H1 (cell line): ENCODE measurements around the gene SPDYE5. TPM values are rescaled to one million over a fixed set of nuclear protein-coding genes. Genes with fewer than 3 reads are reported as not detected.
A peak's percentile ranks its signal among the peaks of the same experiment; 100 is the strongest.
"Not testable (repeated sequence)": the region's sequence is repeated elsewhere in the genome, so short reads cannot be mapped to it uniquely, and the experiment has no call there.

Source experiments
- CTCF ChIA-PET: fragments of 300-600 bp; sonication (Branson Sonifier 250); formaldehyde crosslinking; loops from one replicate; lab custom pipeline; 2021; ENCODE audit not compliant: partially characterized antibody; lab: Charles Lee
- POLR2A ChIA-PET: fragments of 300-600 bp; sonication (Branson Sonifier 250); formaldehyde crosslinking; loops from one replicate; lab custom pipeline; 2021; ENCODE audit warnings: inconsistent platforms; ENCODE audit not compliant: partially characterized antibody; lab: Charles Lee
- DNase-seq, 2 experiments: peaks; one replicate each; pipeline versions ENCODE4 v3.0.0 to v3.0.0-alpha.2; 2010 to 2022; ENCODE audit warnings: low spot score in 2 of 2, low read depth in 1 of 2, mixed read lengths in 1 of 2
- FAIRE-seq: peaks from 2 replicates; lab custom pipeline; 2011; peaks lifted over from hg19 to GRCh38; lab: Jason Lieb, UNC
- H2AFZ ChIP-seq: 2 replicates; pipeline ENCODE4 v1.8.1; 2012; ENCODE audit warnings: low read length, inconsistent platforms
- H2AK5ac ChIP-seq: 2 replicates; pipeline ENCODE4 v1.6.1; 2013; ENCODE audit warnings: low read depth, low read length
- H2BK120ac ChIP-seq: replicated peaks from 2 replicates; pipeline ENCODE3; 2013; ENCODE audit warnings: low read depth, low read length, inconsistent platforms
- H2BK12ac ChIP-seq: 2 replicates; pipeline ENCODE4 v1.6.1; 2013; ENCODE audit warnings: low read depth, low read length
- H2BK15ac ChIP-seq: 2 replicates; pipeline ENCODE4 v1.6.1; 2013; ENCODE audit warnings: low read length
- H2BK20ac ChIP-seq: 2 replicates; pipeline ENCODE4 v1.6.1; 2013; ENCODE audit warnings: low read length
- H2BK5ac ChIP-seq: 2 replicates; pipeline ENCODE4 v1.6.1; 2013; ENCODE audit warnings: low read depth, low read length
- H3K14ac ChIP-seq: 2 replicates; pipeline ENCODE4 v1.6.1; 2013; ENCODE audit warnings: inconsistent platforms; ENCODE audit not compliant: insufficient read length
- H3K18ac ChIP-seq: 2 replicates; pipeline ENCODE4 v1.6.1; 2013; ENCODE audit warnings: low read length; ENCODE audit errors: extremely low read depth
- H3K23ac ChIP-seq: 2 replicates; pipeline ENCODE4 v1.6.1; 2013; ENCODE audit warnings: inconsistent platforms; ENCODE audit not compliant: insufficient read length
- H3K23me2 ChIP-seq: 2 replicates; pipeline ENCODE4 v1.6.1; 2013; ENCODE audit warnings: low read depth, low read length
- H3K27ac ChIP-seq: 2 replicates; pipeline ENCODE4 v1.6.1; 2011; ENCODE audit warnings: low read depth, low read length, inconsistent platforms
- H3K27me3 ChIP-seq, 4 experiments: replicated peaks in 1 of 4; 1 replicate in 1 of 4; 2 replicates in 3 of 4; pipeline versions ENCODE4 v1.6.1 to v1.8.1; 2011 to 2013; ENCODE audit warnings: low read length in 3 of 4, mild to moderate bottlenecking in 3 of 4, inconsistent platforms in 2 of 4, mixed read lengths in 2 of 4, moderate library complexity in 1 of 4; ENCODE audit not compliant: control insufficient read depth in 3 of 4, insufficient read depth in 3 of 4; ENCODE audit errors: extremely low read depth in 1 of 4
- H3K36me3 ChIP-seq, 4 experiments: 2 replicates each; pipeline versions ENCODE4 v1.6.1 to v1.8.1; 2011 to 2013; ENCODE audit warnings: mild to moderate bottlenecking in 4 of 4, low read length in 3 of 4, moderate library complexity in 2 of 4, control low read depth in 1 of 4, inconsistent platforms in 1 of 4; ENCODE audit not compliant: insufficient read depth in 4 of 4, control insufficient read depth in 2 of 4
- H3K4ac ChIP-seq: replicated peaks from 2 replicates; pipeline ENCODE3; 2013; ENCODE audit warnings: low read length, low read depth, mixed read lengths, inconsistent platforms; ENCODE audit not compliant: insufficient read length
- H3K4me1 ChIP-seq, 4 experiments: replicated peaks in 1 of 4; 1 replicate in 1 of 4; 2 replicates in 3 of 4; pipeline versions ENCODE4 v1.6.1 to v1.8.1; 2011 to 2013; ENCODE audit warnings: low read length in 3 of 4, inconsistent platforms in 2 of 4, mixed read lengths in 1 of 4; ENCODE audit not compliant: insufficient read depth in 4 of 4, control insufficient read depth in 3 of 4
- H3K4me2 ChIP-seq, 2 experiments: 2 replicates each; pipeline versions ENCODE4 v1.6.1 to v1.8.1; 2011 to 2013; ENCODE audit warnings: low read depth in 2 of 2, low read length in 2 of 2, control low read depth in 1 of 2, inconsistent platforms in 1 of 2, mild to moderate bottlenecking in 1 of 2; ENCODE audit not compliant: insufficient read depth in 1 of 2
- H3K4me3 ChIP-seq, 4 experiments: fragments of 200-600, 300-600 bp in 1 of 4; sonication (generic), shearing (Covaris generic), sonication (Bioruptor Twin) in 1 of 4; 2 replicates each; pipeline versions ENCODE4 v1.5.1 to v1.8.1; 2011 to 2016; ENCODE audit warnings: low read length in 4 of 4, low read depth in 3 of 4, control low read depth in 2 of 4, inconsistent platforms in 2 of 4, mild to moderate bottlenecking in 2 of 4, mixed read lengths in 1 of 4, moderate library complexity in 1 of 4; ENCODE audit not compliant: insufficient read depth in 2 of 4; ENCODE audit errors: extremely low read depth in 1 of 4
- H3K56ac ChIP-seq: replicated peaks from 2 replicates; pipeline ENCODE3; 2013; ENCODE audit warnings: low read depth, mild to moderate bottlenecking, mixed read lengths, low read length, inconsistent platforms; ENCODE audit not compliant: insufficient read length
- H3K79me1 ChIP-seq: 2 replicates; pipeline ENCODE4 v1.6.1; 2013; ENCODE audit warnings: low read depth, low read length, control low read depth
- H3K79me2 ChIP-seq, 2 experiments: 2 replicates each; pipeline versions ENCODE4 v1.6.1 to v1.8.1; 2012 to 2013; ENCODE audit warnings: low read length in 2 of 2, mild to moderate bottlenecking in 2 of 2, inconsistent platforms in 1 of 2; ENCODE audit not compliant: insufficient read depth in 2 of 2, control insufficient read depth in 1 of 2
- H3K9ac ChIP-seq, 4 experiments: replicated peaks in 1 of 4; 1 replicate in 1 of 4; 2 replicates in 3 of 4; pipeline versions ENCODE4 v1.6.1 to v1.8.1; 2011 to 2013; ENCODE audit warnings: low read depth in 3 of 4, low read length in 3 of 4, control low read depth in 2 of 4, mild to moderate bottlenecking in 2 of 4, moderate library complexity in 2 of 4, inconsistent platforms in 1 of 4; ENCODE audit errors: extremely low read depth in 1 of 4
- H3K9me3 ChIP-seq, 2 experiments: 2 replicates each; pipeline versions ENCODE4 v1.6.1 to v1.8.1; 2012 to 2013; ENCODE audit warnings: mild to moderate bottlenecking in 2 of 2, moderate library complexity in 2 of 2, control low read depth in 1 of 2, inconsistent platforms in 1 of 2, low read depth in 1 of 2, low read length in 1 of 2, mixed read lengths in 1 of 2; ENCODE audit not compliant: insufficient read depth in 2 of 2
- H4K20me1 ChIP-seq, 2 experiments: replicated peaks in 1 of 2; 2 replicates each; pipeline versions ENCODE3 to v1.8.1; 2011 to 2013; ENCODE audit warnings: inconsistent platforms in 2 of 2, low read length in 2 of 2, mild to moderate bottlenecking in 1 of 2; ENCODE audit not compliant: insufficient read depth in 2 of 2, control insufficient read depth in 1 of 2
- H4K5ac ChIP-seq: 2 replicates; pipeline ENCODE4 v1.6.1; 2013; ENCODE audit warnings: low read length, low read depth, mixed read lengths, inconsistent platforms; ENCODE audit not compliant: insufficient read length
- H4K8ac ChIP-seq: 2 replicates; pipeline ENCODE4 v1.8.0; 2013; ENCODE audit warnings: mild to moderate bottlenecking, moderate library complexity, low read length, inconsistent platforms; ENCODE audit not compliant: insufficient read depth; ENCODE audit errors: extremely low read depth
- H4K91ac ChIP-seq: replicated peaks from 2 replicates; pipeline ENCODE3; 2013; ENCODE audit warnings: low read length, mixed read lengths, inconsistent platforms; ENCODE audit not compliant: insufficient read length
- CREB1 ChIP-seq: IDR thresholded peaks from 2 replicates; pipeline ENCODE4 v1.6.1; 2012; ENCODE audit warnings: inconsistent platforms
- POLR2AphosphoS5 ChIP-seq: IDR thresholded peaks from 2 replicates; pipeline ENCODE4 v1.6.1; 2011; ENCODE audit warnings: low read depth, low read length
- SIN3A ChIP-seq, 2 experiments: IDR thresholded peaks in 1 of 2; conservative IDR thresholded peaks in 1 of 2; 2 replicates each; pipeline ENCODE4 v1.6.1; 2011 to 2012; ENCODE audit warnings: low read length in 2 of 2, improper control_type of control experiment in 1 of 2, low read depth in 1 of 2, mild to moderate bottlenecking in 1 of 2
- TAF1 ChIP-seq: IDR thresholded peaks from 2 replicates; pipeline ENCODE4 v1.6.1; 2011; ENCODE audit warnings: mild to moderate bottlenecking, low read depth, low read length
- TBP ChIP-seq: IDR thresholded peaks from 2 replicates; pipeline ENCODE4 v1.6.1; 2011; ENCODE audit warnings: low read depth, low read length, improper control_type of control experiment
- WGBS, 2 experiments: shearing (Covaris generic) in 1 of 2; methylation state at CpG; one replicate each; pipeline versions ENCODE4 v1.1.6 to v1.1.7; 2013 to 2015; ENCODE audit warnings: low lambda C conversion rate in 2 of 2, mixed read lengths in 2 of 2, inconsistent platforms in 1 of 2, low coverage in 1 of 2, missing lambda C conversion rate in 1 of 2; ENCODE audit not compliant: insufficient replicate concordance in 2 of 2, insufficient coverage in 1 of 2, insufficient read length in 1 of 2; ENCODE audit errors: extremely low coverage in 1 of 2, missing lambda C conversion rate in 1 of 2; 5-methylcytosine and 5-hydroxymethylcytosine counted together
- polyA plus RNA-seq, 7 experiments: library from polyadenylated mRNA; depleted of rRNA in 3 of 7; stranded (reverse) in 5 of 7; unstranded in 2 of 7; fragments of >200 nt in 5 of 7; fragments of 200-250 nt in 2 of 7; gene quantifications; 1 replicate in 5 of 7; 2 replicates in 1 of 7; 4 replicates in 1 of 7; pipeline versions ENCODE4 v1.2.1 to v1.2.3, GENCODE V29; 2011 to 2013; ENCODE audit warnings: missing spikeins in 2 of 7, mixed read lengths in 2 of 7
- total RNA-seq: library from RNA; stranded (reverse); fragmentation: NEBNext Ultra II Directional; extraction: Animal tissue kit (Norgen Biotek cat#: 25700); gene quantifications from 2 replicates; pipeline ENCODE4 v1.2.1, GENCODE V29; 2021

Gene SPDYE5
- total and polyA plus RNA-seq, 2 of the 8 experiments (the other 6 are each of a cell fraction or from before 2014, with no cell fraction given): not detected

- H2BK12ac ChIP-seq, H3K56ac ChIP-seq, H3K79me1 ChIP-seq, H2BK120ac ChIP-seq, FAIRE-seq, H4K5ac ChIP-seq, CTCF ChIA-PET, H3K23ac ChIP-seq, H3K27ac ChIP-seq, H4K91ac ChIP-seq, H3K9me3 ChIP-seq, H3K27me3 ChIP-seq, H3K4me1 ChIP-seq, POLR2A ChIA-PET, H3K14ac ChIP-seq, H3K23me2 ChIP-seq, H2AFZ ChIP-seq, H2BK20ac ChIP-seq, H3K18ac ChIP-seq, H4K20me1 ChIP-seq, H2AK5ac ChIP-seq, H3K79me2 ChIP-seq, H2BK5ac ChIP-seq, H2BK15ac ChIP-seq, H3K4ac ChIP-seq: not testable (repeated sequence)
- Histone ChIP-seq H3K4me2 (peak overlapping the region; percentile 49 to 58), H3K9ac (peak overlapping the region; percentile 38 to 86 (median 66); a peak in 4 of 7 replicates), H4K8ac (peak overlapping the region; percentile 62; the same call in 1 of the 2 replicates), H3K4me3 (peak overlapping the region; percentile 47 to 60 (median 52)), H3K36me3 (peaks cover 6 to 28% (median 17%) of the 10 kb centered on the region in 4 experiments; a peak in 7 of 8 replicates)
- TF ChIP-seq SIN3A (conservative IDR thresholded peaks at IDR 0.05 in 1 of 2, IDR thresholded peaks at IDR 0.05 in 1 of 2; ENCODE audit: low read depth in 1 of 2, low read length in 2 of 2): 0 out of 4 replicates have a peak, but pooled peaks of 1 of the 2 experiments have one; percentile 30
- TF ChIP-seq TBP: 0 out of 2 replicates have a peak, but pooled peaks have one; percentile 28
- TF ChIP-seq POLR2AphosphoS5: 0 out of 2 replicates have a peak, but pooled peaks have one; percentile 35
- TF ChIP-seq TAF1: 0 out of 2 replicates have a peak, but pooled peaks have one; percentile 35
- peak; percentile 79; the same call in 1 of the 2 replicates for TF ChIP-seq CREB1
- peak in 1 of 2 experiments; percentile 64 for DNase-seq
- 1% methylated on average over 40 of the region's 76 CpGs; no CpG with 5 or more reads in 1 of the 2 experiments for WGBS, 2 experiments
These were observed 49.5 kb upstream of the SPDYE5 start for GRCh38 chr7:75442465-75443111.
